ENCODE results near the gene FREM2.

- TF ChIP-seq POLR2A (IDR thresholded peaks at IDR 0.05) (no peak), CTCF (IDR thresholded peaks at IDR 0.05) (no peak)
Observed at GRCh38 chr13:38821770-38822551, 135.1 kb downstream of the FREM2 start.

All from esophagus squamous epithelium (tissue), 4 donors.